Activated CD4-positive, alpha-beta T cell treated with anti-CD3 and anti-CD28 coated beads, Interleukin-2, amount 10 ng/mL, durations not matched to agents 7 days and 5 days (primary cell): Measurements from ENCODE around the gene ATP1A1. TPM values are rescaled to one million over a fixed set of nuclear protein-coding genes. Genes with fewer than 3 reads are reported as not detected.

Experiments
- CTCF ChIA-PET: fragments of 350-600 bp; sonication (Branson Sonifier 250); formaldehyde crosslinking; loops from one replicate; lab custom pipeline; 2021; ENCODE audit warnings: antibody characterized with exemption; lab: Charles Lee
- POLR2A ChIA-PET: fragments of 350-600 bp; sonication (Branson Sonifier 250); formaldehyde crosslinking; loops from one replicate; lab custom pipeline; 2021; ENCODE audit warnings: antibody characterized with exemption; lab: Charles Lee
- DNase-seq: peaks from one replicate; pipeline ENCODE4 v3.0.0-alpha.2; 2020
- H3K27ac Mint-ChIP-seq: one replicate; pipeline ENCODE4 v1.8.0; 2021; ENCODE audit warnings: mild to moderate bottlenecking, moderate library complexity, mixed read lengths
- H3K27me3 Mint-ChIP-seq: one replicate; pipeline ENCODE4 v1.8.0; 2021; ENCODE audit warnings: mixed read lengths
- H3K36me3 Mint-ChIP-seq: one replicate; pipeline ENCODE4 v1.8.0; 2021; ENCODE audit warnings: low read depth, mixed read lengths
- H3K4me1 Mint-ChIP-seq: one replicate; pipeline ENCODE4 v1.8.0; 2021; ENCODE audit warnings: mixed read lengths
- H3K4me3 Mint-ChIP-seq: one replicate; pipeline ENCODE4 v1.8.0; 2021; ENCODE audit warnings: mild to moderate bottlenecking, moderate library complexity, mixed read lengths
- H3K9me3 Mint-ChIP-seq: one replicate; pipeline ENCODE4 v1.8.0; 2021; ENCODE audit warnings: mixed read lengths
- total RNA-seq, 2 experiments: library from RNA; stranded (reverse); gene quantifications; one replicate each; pipeline ENCODE4 v1.2.3, GENCODE V29; 2021

Gene ATP1A1
- 100 to 1,000 TPM; 260 to 274 TPM for total RNA-seq

DNA sequence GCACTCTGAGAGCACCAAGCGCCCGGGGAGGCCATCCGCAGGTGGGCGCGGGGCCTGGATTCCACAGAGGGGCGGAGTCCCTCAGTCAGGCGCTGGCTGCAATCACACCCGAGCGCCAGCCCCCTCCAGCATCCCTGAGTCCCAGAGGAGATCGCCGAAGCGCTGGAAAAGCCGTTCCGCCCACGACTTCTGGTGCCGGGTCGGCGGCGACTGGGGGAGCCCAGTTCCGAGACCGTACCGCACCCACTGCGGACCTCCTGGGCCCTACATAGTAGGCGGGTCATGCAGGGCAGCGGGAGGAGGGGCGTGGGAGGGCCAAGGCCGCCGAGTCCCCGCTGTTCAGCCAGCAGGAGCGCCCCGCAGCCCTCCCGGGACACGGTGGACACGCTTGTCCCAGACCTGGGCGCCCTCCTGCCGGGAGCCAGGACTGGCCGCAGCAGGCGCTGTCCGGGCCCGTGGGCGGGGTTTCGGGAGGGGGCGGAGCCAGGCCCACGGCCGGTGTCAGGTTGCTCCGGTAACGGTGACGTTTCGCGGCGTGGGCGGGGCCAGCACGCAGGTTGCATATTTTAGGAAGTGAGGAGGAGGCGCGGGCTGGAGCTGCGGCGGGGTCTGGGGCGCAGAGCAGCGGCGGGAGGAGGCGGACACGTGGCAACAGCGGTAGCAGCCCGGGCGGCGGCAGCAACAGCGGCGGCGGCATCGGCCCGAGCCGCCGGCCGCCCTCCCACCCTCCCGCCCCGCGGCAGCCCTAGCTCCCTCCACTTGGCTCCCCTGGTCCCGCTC is at the start of gene ATP1A1:
ATP1A1 (plus strand) TSS at position 594 of the 780 bp plus-strand sequence. CDS start 268 bp downstream, outside the sequence.
- Mint-ChIP-seq H3K4me1 (peaks cover 37% of the 10 kb centered on the region), H3K27me3 (peaks cover 20% of the 10 kb centered on the region), H3K4me3 (peak within 1 kb of the TSS; percentile 98), H3K27ac (peak within 1 kb of the TSS; percentile 93), H3K9me3 (no peaks in the 10 kb centered on the region), H3K36me3 (peaks cover 13% of the 10 kb centered on the region)
- POLR2A ChIA-PET: no interaction called here
- peak; percentile 98 for DNase-seq
- CTCF ChIA-PET: interaction anchor here (1.1 kb wide), 1 partner anchor 46 kb away, joined by 3 read pairs; no protein-coding TSS in a partner anchor

DNA sequence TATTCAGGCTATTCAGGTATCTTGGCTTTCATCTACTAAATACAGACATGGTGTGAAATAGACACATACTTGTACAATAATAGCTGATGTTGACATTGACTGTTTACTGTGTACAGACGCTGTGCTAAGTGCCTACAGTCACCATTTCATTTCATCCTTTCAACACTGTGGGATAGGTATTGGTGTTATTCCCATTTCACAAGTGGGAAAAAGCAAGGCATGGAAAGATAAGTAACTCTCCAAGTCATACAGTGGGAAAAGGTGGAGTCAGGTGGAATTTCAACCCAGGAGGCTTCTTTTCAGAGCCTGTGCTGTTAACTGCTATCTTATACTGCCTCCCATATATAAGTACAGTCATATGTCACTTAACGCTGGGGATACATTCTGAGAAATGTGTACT is 49.6 kb upstream of the ATP1A1 start:
- CTCF ChIA-PET: no interaction called here

DNA sequence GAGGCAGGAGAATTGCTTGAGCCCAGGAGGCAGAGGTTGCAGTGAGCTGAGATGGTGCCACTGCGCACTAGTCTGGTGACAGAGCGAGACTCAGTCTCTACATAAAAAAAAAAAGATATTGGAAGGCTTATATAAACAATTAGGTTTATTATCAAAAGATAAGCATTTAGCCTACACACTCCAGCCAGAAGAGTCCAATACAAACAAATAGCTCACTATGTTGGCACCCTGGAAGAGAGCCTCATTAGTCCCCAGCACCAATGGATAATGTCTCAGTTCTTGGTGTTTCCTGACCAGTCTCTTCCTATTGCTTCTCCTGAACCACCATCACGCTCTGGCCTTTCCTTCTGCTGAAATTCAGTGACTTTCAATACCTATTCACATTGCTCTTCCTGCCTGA is 48.6 kb upstream of the ATP1A1 start:
- Mint-ChIP-seq H3K36me3 (peaks cover 3% of the 10 kb centered on the region), H3K4me1 (peaks cover 81% of the 10 kb centered on the region), H3K27ac (peak overlapping the region; percentile 93), H3K9me3 (no peaks in the 10 kb centered on the region), H3K27me3 (no peaks in the 10 kb centered on the region), H3K4me3 (peak overlapping the region; percentile 21)
- ChIA-PET CTCF (no interaction called here), POLR2A (no interaction called here)
- DNase-seq: no peak

More for the DNA sequence above, 49.6 kb upstream of the ATP1A1 start:
- H3K4me1 Mint-ChIP-seq: peaks cover 73% of the 10 kb centered on the region
- peaks cover 1% of the 10 kb centered on the region for H3K36me3 Mint-ChIP-seq
- DNase-seq: no peak
- no peak overlapping the region for H3K4me3 Mint-ChIP-seq
- H3K9me3 Mint-ChIP-seq: no peaks in the 10 kb centered on the region
- no peaks in the 10 kb centered on the region for H3K27me3 Mint-ChIP-seq
- POLR2A ChIA-PET: no interaction called here
- no peak overlapping the region for H3K27ac Mint-ChIP-seq

DNA sequence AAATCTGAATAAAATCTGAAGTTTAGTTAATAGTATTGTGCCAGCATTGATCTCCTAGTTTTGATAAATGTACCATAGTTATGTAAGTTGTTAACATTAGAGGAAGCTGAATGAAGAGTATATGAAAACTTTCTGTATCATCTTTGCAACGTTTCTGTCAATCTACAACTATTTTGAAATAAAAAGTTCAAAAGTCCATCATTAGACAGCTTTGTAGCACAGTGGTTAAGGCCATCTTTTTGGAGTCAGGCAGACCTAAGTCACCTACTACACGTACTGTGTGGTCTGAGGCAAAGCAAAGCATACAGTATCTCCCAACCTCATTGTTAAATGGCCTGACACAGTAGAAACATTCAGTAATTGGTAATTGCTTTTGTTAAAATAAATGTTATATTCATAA is 47.9 kb upstream of the ATP1A1 start:
- DNase-seq: no peak
- H3K27me3 Mint-ChIP-seq: no peaks in the 10 kb centered on the region
- CTCF ChIA-PET: interaction anchor here (0.9 kb wide), 1 partner anchor 102 kb away, joined by 3 read pairs; no protein-coding TSS in a partner anchor
- peak overlapping the region; percentile 93 for H3K27ac Mint-ChIP-seq
- peak overlapping the region; percentile 21 for H3K4me3 Mint-ChIP-seq
- no peaks in the 10 kb centered on the region for H3K9me3 Mint-ChIP-seq
- peaks cover 3% of the 10 kb centered on the region for H3K36me3 Mint-ChIP-seq
- H3K4me1 Mint-ChIP-seq: peaks cover 87% of the 10 kb centered on the region
- POLR2A ChIA-PET: no interaction called here

DNA sequence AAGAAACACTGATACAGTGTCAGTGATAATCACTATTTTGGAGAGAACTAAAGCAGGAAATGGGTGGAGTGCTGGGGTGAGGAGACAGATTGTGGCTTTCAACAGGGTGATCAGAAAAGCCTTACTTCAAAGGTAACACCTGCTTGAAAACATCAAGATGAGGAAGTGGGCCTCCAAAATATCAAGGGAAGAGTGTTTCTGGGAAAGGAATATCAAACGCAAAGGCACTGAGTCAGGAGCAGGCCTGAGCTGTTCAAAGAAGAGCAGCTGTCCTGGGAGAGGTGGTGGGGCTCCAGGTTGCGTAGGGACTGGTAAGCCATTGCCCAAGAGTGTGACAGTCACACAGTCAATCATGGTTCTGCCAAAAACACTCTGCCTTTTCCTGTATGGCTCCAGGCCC is 47.1 kb upstream of the ATP1A1 start:
- Mint-ChIP-seq H3K9me3 (no peaks in the 10 kb centered on the region), H3K36me3 (peaks cover 3% of the 10 kb centered on the region), H3K27ac (peak overlapping the region; percentile 97), H3K4me1 (peaks cover 82% of the 10 kb centered on the region), H3K27me3 (no peaks in the 10 kb centered on the region), H3K4me3 (peak overlapping the region; percentile 44)
- CTCF ChIA-PET: no interaction called here
- POLR2A ChIA-PET: no interaction called here
- DNase-seq: peak; percentile 67

DNA sequence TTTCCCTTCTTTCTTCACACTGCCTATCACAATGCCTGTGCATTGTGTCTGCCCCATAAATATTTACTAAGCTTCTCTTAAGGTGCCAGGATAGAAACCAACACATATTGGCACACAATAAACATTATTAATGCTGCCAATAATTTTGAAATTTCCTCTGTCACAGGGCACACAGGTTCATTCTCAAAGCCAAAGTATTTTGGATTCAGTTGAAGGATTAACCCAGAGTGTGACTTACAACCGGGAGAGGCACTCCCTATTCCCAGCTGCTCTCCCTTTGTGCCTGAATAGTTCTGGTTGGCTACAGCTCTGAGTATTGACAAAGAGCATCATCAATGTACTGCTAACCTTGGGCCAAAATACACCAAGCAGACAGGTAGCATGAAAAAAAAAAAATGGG is 46.6 kb upstream of the ATP1A1 start:
- CTCF ChIA-PET: interaction anchor here (0.6 to 0.7 kb wide), 3 partner anchors 38 to 226 kb away, joined by 3 to 4 read pairs (median 3); no protein-coding TSS in a partner anchor
- no peak for DNase-seq
- no peaks in the 10 kb centered on the region for H3K9me3 Mint-ChIP-seq
- peak overlapping the region; percentile 44 for H3K4me3 Mint-ChIP-seq
- POLR2A ChIA-PET: no interaction called here
- H3K4me1 Mint-ChIP-seq: peaks cover 76% of the 10 kb centered on the region
- H3K27me3 Mint-ChIP-seq: no peaks in the 10 kb centered on the region
- peak overlapping the region; percentile 97 for H3K27ac Mint-ChIP-seq
- peaks cover 3% of the 10 kb centered on the region for H3K36me3 Mint-ChIP-seq

DNA sequence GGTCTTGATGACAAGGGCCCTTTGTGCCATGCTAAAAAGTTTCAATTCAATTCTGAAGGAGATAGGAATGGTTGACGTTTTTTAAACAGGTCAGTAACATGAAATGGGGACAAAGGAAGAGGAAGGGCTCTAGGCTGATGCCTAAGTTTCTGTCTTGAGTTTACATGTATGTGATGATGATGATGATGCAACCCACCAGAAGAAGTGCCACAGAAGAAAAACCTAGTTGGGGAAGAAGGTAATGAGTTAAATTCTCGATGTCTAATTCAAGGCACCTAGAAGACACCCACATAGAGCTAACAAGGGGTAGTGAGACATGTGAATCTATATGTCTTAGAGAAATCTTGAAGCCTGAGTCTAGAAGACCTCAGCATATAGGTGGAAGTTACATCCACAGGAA is 44.4 kb upstream of the ATP1A1 start:
- Mint-ChIP-seq H3K9me3 (no peaks in the 10 kb centered on the region), H3K4me1 (peaks cover 58% of the 10 kb centered on the region), H3K27ac (peak overlapping the region; percentile 43), H3K36me3 (peaks cover 3% of the 10 kb centered on the region), H3K27me3 (no peaks in the 10 kb centered on the region), H3K4me3 (no peak overlapping the region)
- DNase-seq: no peak
- ChIA-PET POLR2A (no interaction called here), CTCF (no interaction called here)

DNA sequence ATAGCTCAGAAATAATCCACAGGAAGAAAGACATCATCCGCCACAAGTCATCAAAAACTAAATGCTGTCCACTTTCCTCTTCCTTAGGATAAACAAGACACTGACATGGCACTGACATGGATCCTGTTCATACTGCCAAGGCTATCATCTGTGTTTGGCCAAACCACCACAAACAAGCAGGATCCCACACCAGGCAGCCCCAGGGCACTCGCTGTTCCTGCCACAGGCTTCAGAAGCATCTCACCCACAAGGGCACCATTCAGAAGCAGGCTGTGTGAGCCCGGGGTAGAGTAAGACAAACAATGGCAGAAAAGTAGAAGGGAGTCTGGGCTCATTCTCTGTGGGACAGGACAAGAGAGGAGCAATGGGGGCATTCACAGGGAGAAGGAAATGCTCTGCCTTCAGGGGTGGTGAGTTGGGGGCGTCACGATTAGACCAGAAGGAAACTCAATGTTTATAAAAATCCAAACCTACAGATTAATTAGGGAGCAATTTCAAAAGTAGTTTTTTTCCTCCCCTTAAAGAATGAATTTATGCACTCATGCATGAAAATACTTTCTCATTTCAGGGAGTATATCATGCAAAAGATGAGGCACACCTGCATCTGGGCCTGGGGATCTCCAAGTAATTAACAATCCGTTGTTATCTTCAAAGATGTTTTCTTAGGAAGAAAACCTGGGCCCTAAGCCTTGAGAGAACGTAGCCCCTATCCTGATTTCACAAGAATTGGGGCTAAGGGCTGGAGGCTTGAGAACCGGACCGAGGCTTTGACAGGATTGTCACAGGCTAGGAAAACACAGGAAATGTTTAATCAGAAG is 43.3 kb upstream of the ATP1A1 start:
- no peak for DNase-seq
- H3K27ac Mint-ChIP-seq: peak overlapping the region; percentile 55
- no peaks in the 10 kb centered on the region for H3K27me3 Mint-ChIP-seq
- ChIA-PET CTCF (interaction anchor here (0.6 kb wide), 1 partner anchor 77 kb away, joined by 4 read pairs; no protein-coding TSS in a partner anchor), POLR2A (no interaction called here)
- H3K36me3 Mint-ChIP-seq: peaks cover 3% of the 10 kb centered on the region
- H3K4me3 Mint-ChIP-seq: no peak overlapping the region
- peaks cover 52% of the 10 kb centered on the region for H3K4me1 Mint-ChIP-seq
- H3K9me3 Mint-ChIP-seq: no peaks in the 10 kb centered on the region

DNA sequence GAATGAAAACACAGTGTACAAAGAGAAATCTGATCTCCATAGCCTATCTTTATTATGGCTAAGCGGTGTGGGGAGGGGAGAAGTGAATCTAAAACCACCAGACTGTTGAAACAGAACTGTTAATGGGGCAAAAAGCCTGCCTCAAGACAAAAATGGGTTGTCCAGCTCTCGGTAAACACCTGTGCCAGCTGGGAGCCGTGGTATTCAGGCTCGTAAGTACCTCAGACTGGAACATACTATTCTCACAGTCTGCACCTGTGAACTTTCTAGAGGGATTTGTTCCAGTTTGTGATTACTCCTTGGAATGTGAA is 42.7 kb upstream of the ATP1A1 start:
- POLR2A ChIA-PET: no interaction called here
- CTCF ChIA-PET: no interaction called here
- no peak overlapping the region for H3K4me3 Mint-ChIP-seq
- DNase-seq: no peak
- H3K9me3 Mint-ChIP-seq: no peaks in the 10 kb centered on the region
- peaks cover 53% of the 10 kb centered on the region for H3K4me1 Mint-ChIP-seq
- H3K27ac Mint-ChIP-seq: no peak overlapping the region
- no peaks in the 10 kb centered on the region for H3K27me3 Mint-ChIP-seq
- H3K36me3 Mint-ChIP-seq: peaks cover 3% of the 10 kb centered on the region

DNA sequence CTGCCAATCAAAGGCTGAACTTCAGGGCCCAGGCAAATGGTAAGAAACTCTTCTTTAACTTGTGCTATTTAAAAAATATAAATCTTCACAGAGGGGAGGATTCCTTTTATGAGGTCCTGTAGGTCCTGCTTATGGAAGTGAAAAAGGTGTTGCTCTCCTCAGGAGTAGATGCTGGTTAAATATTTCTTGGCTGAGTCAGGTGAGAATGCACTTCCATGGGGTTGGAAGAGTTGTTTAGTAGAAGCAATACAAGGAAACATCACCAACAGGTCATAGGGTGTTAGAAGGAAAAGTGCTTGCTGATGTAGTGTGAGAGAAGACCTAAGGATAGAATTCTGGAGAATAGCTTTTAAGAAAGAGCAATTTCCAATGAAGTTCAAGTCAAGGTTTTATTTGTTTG is 42.2 kb upstream of the ATP1A1 start:
- H3K9me3 Mint-ChIP-seq: no peaks in the 10 kb centered on the region
- H3K4me1 Mint-ChIP-seq: peaks cover 47% of the 10 kb centered on the region
- H3K4me3 Mint-ChIP-seq: no peak overlapping the region
- ChIA-PET POLR2A (no interaction called here), CTCF (interaction anchor here (1.2 to 1.4 kb wide), 2 partner anchors 9 to 19 kb away, joined by 3 to 5 read pairs; no protein-coding TSS in a partner anchor)
- no peak overlapping the region for H3K27ac Mint-ChIP-seq
- DNase-seq: no peak
- no peaks in the 10 kb centered on the region for H3K27me3 Mint-ChIP-seq
- H3K36me3 Mint-ChIP-seq: peaks cover 3% of the 10 kb centered on the region

DNA sequence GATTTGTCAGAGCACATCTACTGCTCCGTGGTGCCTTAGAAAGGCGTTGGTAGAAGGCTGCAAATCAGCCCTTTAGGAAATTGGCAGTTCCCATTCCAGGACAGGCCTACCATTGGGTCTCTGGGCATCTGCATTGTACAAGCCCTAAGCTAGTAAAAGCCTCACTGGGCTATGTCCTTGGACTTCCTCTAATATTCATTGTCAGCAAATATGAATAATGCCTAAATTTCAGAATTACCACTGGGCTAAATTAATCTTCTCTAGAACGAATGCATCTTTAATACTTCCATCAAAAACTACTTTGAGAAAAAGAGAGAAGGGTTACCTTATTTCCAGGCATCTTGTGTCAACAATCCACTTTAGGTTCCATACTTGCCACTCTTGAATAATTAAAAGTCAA is 41.5 kb upstream of the ATP1A1 start:
- Mint-ChIP-seq H3K27me3 (no peaks in the 10 kb centered on the region), H3K4me3 (no peak overlapping the region), H3K36me3 (peaks cover 3% of the 10 kb centered on the region), H3K27ac (no peak overlapping the region), H3K4me1 (peaks cover 41% of the 10 kb centered on the region), H3K9me3 (no peaks in the 10 kb centered on the region)
- ChIA-PET CTCF (interaction anchor here (1.2 to 1.4 kb wide), 2 partner anchors 10 to 20 kb away, joined by 3 to 5 read pairs; no protein-coding TSS in a partner anchor), POLR2A (no interaction called here)
- DNase-seq: no peak

DNA sequence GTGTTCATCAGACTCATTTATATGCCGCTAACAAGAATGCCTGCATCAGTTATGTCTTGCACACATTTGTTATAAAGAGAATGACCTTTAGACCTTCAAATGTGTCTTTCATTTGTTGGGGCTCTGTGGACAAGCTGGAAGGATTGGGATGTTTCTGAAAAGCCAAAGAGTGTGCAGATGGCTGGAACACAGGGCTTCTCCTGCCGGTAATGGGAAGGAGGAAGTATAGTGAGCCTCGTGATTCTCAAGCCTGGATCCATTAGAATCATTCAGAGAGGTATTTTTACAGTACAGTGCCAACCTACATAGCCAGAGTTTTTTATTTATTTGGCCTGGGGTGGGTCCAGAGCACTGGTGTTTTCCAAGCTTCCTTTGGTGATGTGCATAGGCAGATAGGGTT is 40.6 kb upstream of the ATP1A1 start:
- Mint-ChIP-seq H3K27ac (no peak overlapping the region), H3K9me3 (no peaks in the 10 kb centered on the region), H3K4me1 (peaks cover 33% of the 10 kb centered on the region), H3K27me3 (no peaks in the 10 kb centered on the region), H3K4me3 (no peak overlapping the region), H3K36me3 (peaks cover 3% of the 10 kb centered on the region)
- DNase-seq: no peak
- CTCF ChIA-PET: interaction anchor here (1.4 kb wide), 1 partner anchor 21 kb away, joined by 3 read pairs; no protein-coding TSS in a partner anchor
- POLR2A ChIA-PET: no interaction called here
